ENCODE results near the gene DGKQ.

- TF ChIP-seq EZH2phosphoT487 (IDR thresholded peaks at IDR 0.05; ENCODE audit: unreplicated experiment) (no peak), POLR2AphosphoS5 (IDR thresholded peaks at IDR 0.05; ENCODE audit: low read depth) (no peak), EZH2 (IDR thresholded peaks at IDR 0.05; ENCODE audit: low read depth, unreplicated experiment) (no peak), REST (IDR thresholded peaks at IDR 0.05; ENCODE audit: unreplicated experiment) (no peak), ETS1 (IDR thresholded peaks at IDR 0.05) (no peak), CREB1 (CRISPR knock-in tag; IDR thresholded peaks at IDR 0.05; ENCODE audit: low read depth) (no peak), STAT1 (IDR thresholded peaks at IDR 0.05; ENCODE audit: unreplicated experiment) (no peak), JUNB (IDR thresholded peaks at IDR 0.05; ENCODE audit: unreplicated experiment) (no peak), ZNF331 (CRISPR knock-in tag; IDR thresholded peaks at IDR 0.05; ENCODE audit: low read depth) (no peak), NANOG (IDR thresholded peaks at IDR 0.05; ENCODE audit: borderline replicate concordance) (no peak), ZNF114 (CRISPR knock-in tag; IDR thresholded peaks at IDR 0.05) (no peak)
- TF ChIP-seq, protein P1, sequence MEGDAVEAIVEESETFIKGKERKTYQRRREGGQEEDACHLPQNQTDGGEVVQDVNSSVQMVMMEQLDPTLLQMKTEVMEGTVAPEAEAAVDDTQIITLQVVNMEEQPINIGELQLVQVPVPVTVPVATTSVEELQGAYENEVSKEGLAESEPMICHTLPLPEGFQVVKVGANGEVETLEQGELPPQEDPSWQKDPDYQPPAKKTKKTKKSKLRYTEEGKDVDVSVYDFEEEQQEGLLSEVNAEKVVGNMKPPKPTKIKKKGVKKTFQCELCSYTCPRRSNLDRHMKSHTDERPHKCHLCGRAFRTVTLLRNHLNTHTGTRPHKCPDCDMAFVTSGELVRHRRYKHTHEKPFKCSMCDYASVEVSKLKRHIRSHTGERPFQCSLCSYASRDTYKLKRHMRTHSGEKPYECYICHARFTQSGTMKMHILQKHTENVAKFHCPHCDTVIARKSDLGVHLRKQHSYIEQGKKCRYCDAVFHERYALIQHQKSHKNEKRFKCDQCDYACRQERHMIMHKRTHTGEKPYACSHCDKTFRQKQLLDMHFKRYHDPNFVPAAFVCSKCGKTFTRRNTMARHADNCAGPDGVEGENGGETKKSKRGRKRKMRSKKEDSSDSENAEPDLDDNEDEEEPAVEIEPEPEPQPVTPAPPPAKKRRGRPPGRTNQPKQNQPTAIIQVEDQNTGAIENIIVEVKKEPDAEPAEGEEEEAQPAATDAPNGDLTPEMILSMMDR (conservative IDR thresholded peaks at IDR 0.05; ENCODE audit: low read depth in 2 of 2): no peak
- TF ChIP-seq, protein P2, sequence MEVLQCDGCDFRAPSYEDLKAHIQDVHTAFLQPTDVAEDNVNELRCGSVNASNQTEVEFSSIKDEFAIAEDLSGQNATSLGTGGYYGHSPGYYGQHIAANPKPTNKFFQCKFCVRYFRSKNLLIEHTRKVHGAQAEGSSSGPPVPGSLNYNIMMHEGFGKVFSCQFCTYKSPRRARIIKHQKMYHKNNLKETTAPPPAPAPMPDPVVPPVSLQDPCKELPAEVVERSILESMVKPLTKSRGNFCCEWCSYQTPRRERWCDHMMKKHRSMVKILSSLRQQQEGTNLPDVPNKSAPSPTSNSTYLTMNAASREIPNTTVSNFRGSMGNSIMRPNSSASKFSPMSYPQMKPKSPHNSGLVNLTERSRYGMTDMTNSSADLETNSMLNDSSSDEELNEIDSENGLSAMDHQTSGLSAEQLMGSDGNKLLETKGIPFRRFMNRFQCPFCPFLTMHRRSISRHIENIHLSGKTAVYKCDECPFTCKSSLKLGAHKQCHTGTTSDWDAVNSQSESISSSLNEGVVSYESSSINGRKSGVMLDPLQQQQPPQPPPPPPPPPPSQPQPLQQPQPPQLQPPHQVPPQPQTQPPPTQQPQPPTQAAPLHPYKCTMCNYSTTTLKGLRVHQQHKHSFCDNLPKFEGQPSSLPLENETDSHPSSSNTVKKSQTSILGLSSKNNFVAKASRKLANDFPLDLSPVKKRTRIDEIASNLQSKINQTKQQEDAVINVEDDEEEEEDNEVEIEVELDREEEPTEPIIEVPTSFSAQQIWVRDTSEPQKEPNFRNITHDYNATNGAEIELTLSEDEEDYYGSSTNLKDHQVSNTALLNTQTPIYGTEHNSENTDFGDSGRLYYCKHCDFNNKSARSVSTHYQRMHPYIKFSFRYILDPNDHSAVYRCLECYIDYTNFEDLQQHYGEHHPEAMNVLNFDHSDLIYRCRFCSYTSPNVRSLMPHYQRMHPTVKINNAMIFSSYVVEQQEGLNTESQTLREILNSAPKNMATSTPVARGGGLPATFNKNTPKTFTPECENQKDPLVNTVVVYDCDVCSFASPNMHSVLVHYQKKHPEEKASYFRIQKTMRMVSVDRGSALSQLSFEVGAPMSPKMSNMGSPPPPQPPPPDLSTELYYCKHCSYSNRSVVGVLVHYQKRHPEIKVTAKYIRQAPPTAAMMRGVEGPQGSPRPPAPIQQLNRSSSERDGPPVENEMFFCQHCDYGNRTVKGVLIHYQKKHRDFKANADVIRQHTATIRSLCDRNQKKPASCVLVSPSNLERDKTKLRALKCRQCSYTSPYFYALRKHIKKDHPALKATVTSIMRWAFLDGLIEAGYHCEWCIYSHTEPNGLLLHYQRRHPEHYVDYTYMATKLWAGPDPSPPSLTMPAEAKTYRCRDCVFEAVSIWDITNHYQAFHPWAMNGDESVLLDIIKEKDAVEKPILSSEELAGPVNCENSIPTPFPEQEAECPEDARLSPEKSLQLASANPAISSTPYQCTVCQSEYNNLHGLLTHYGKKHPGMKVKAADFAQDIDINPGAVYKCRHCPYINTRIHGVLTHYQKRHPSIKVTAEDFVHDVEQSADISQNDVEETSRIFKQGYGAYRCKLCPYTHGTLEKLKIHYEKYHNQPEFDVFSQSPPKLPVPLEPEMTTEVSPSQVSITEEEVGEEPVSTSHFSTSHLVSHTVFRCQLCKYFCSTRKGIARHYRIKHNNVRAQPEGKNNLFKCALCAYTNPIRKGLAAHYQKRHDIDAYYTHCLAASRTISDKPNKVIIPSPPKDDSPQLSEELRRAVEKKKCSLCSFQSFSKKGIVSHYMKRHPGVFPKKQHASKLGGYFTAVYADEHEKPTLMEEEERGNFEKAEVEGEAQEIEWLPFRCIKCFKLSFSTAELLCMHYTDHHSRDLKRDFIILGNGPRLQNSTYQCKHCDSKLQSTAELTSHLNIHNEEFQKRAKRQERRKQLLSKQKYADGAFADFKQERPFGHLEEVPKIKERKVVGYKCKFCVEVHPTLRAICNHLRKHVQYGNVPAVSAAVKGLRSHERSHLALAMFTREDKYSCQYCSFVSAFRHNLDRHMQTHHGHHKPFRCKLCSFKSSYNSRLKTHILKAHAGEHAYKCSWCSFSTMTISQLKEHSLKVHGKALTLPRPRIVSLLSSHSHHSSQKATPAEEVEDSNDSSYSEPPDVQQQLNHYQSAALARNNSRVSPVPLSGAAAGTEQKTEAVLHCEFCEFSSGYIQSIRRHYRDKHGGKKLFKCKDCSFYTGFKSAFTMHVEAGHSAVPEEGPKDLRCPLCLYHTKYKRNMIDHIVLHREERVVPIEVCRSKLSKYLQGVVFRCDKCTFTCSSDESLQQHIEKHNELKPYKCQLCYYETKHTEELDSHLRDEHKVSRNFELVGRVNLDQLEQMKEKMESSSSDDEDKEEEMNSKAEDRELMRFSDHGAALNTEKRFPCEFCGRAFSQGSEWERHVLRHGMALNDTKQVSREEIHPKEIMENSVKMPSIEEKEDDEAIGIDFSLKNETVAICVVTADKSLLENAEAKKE (CRISPR knock-in tag; IDR thresholded peaks at IDR 0.05): no peak
These were observed 44.3 kb upstream of the DGKQ start for GRCh38 chr4:1017706-1018105.

Measured in GM23338 (cell line).